Measurements from ENCODE around the gene FAM217A. TPM values are rescaled to one million over a fixed set of nuclear protein-coding genes. Genes with fewer than 3 reads are reported as not detected.

Gene FAM217A
- total and polyA plus RNA-seq, 2 of the 13 experiments (the other 11 are each of a cell fraction or from before 2014, with no cell fraction given), result not detected

DNA sequence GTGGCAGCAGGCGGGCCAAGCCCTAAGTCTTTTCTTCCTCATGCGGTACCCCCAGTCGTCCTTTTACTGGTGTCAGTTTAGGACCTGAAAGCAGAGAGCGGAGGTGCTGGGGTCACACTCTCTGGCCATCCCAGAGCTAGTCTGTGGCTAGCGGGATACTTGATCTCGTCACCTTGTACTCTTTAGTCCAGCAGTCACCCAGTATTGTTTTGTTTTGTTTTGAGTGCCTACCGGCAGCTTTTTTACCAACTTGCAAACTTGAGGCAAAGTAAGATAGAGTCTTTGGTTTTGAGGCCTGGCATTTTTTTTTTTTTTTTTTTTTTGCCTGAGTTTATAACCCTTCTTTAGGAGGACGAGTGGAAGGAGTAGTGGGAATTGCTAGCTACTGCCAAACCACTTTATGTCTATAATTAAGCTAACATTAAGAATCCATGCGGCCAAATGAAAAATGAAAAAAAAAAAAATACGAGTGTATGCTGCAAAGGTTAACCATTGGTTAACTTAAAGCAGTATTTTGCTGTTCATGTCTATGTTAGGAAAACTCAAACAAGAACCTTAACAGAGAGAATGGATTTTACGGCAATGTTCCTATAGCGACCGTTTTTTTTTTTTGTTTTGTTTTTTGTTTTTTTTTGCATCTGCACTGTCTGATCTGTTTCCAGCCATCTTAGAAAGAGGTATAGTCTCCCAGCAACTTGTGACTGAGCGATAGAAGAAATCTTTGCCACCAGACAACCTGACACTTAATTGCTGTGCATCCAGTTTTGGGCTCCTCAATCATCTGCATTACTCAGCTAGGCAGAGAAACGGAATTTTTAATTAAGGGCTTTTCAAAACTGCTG, 56.9 kb downstream of the FAM217A start:
- ChIA-PET POLR2A (interaction anchor here (1.2 to 2.7 kb wide), 21 partner anchors 9 to 958 kb away, joined by 3 to 37 read pairs (median 6); partner anchors contain the start of genes BPHL and ECI2), CTCF (ENCODE audit: low intra/inter-chr PET ratio, low total read pairs) (no interaction called here)
- under 1% methylated on average over 13 of the region's 15 CpGs for WGBS (ENCODE audit: low lambda C conversion rate)
- Histone ChIP-seq H3K27ac (ENCODE audit: extremely low read length, insufficient read depth, low read length) (peak overlapping the region; percentile 97), H2AFZ (ENCODE audit: low read length) (no peak overlapping the region), H3K79me2 (ENCODE audit: insufficient read depth, low read length) (peaks cover 68% of the 10 kb centered on the region), H3K9ac (ENCODE audit: insufficient read depth, low read depth, low read length) (peak overlapping the region; percentile 99), H3K4me3 (replicated peaks in 1 of 3; ENCODE audit: insufficient read depth in 1 of 3, low read depth in 2 of 3, low read length in 3 of 3) (peak overlapping the region; percentile 92 to 100 (median 98)), H3K36me3 (replicated peaks in 1 of 2; ENCODE audit: control insufficient read depth in 1 of 2, insufficient read depth in 2 of 2, low read length in 2 of 2) (peaks cover 1 to 11% of the 10 kb centered on the region in 2 experiments; a peak in 4 of 5 replicates), H3K4me2 (ENCODE audit: low read depth, low read length) (peak overlapping the region; percentile 86), H3K9me3 (ENCODE audit: low read length) (no peaks in the 10 kb centered on the region), H4K20me1 (ENCODE audit: insufficient read depth, low read length) (peaks cover 49% of the 10 kb centered on the region), H3K27me3 (ENCODE audit: control insufficient read depth in 1 of 2, insufficient read depth in 2 of 2, low read length in 2 of 2) (no peaks in the 10 kb centered on the region; a peak in 1 of 5 replicates), H3K4me1 (ENCODE audit: insufficient read depth, low read length) (peaks cover 60% of the 10 kb centered on the region)
- in situ Hi-C loops (cut with HindIII; ENCODE audit: extremely low pct_ligation_motif_present, low pct_unique_long_range_greater_than_20kb) (no loop called here), intact Hi-C loops (cut with micrococcal nuclease; ENCODE audit: unreplicated experiment) (loop anchor here (2.0 kb wide), 1 partner anchor 113 kb away; the partner anchor contains the start of gene ECI2)
- ATAC-seq (peak; percentile 32), DNase-seq (ENCODE audit: low spot score) (peak; percentile 41), FAIRE-seq (no peak)
- TSS peak; percentile 56 for BruUV-seq (replicated peaks)
- no peak for TF ChIP-seq ZNF329 (CRISPR knock-in tag; IDR thresholded peaks at IDR 0.05; ENCODE audit: low read depth)
- TF ChIP-seq ESRRA (CRISPR knock-in tag; IDR thresholded peaks at IDR 0.05; ENCODE audit: low read depth), result no peak
- TF ChIP-seq MIER3 (CRISPR knock-in tag; IDR thresholded peaks at IDR 0.05; ENCODE audit: borderline replicate concordance), result no peak
- TF ChIP-seq GATAD2A (CRISPR knock-in tag; IDR thresholded peaks at IDR 0.05), result no peak
- TF ChIP-seq, protein P1, sequence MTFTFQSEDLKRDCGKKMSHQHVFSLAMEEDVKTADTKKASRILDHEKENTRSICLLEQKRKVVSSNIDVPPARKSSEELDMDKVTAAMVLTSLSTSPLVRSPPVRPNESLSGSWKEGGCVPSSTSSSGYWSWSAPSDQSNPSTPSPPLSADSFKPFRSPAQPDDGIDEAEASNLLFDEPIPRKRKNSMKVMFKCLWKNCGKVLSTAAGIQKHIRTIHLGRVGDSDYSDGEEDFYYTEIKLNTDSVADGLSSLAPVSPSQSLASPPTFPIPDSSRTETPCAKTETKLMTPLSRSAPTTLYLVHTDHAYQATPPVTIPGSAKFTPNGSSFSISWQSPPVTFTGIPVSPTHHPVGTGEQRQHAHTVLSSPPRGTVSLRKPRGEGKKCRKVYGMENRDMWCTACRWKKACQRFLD (CRISPR knock-in tag; IDR thresholded peaks at IDR 0.05; ENCODE audit: borderline replicate concordance), result no peak
- TF ChIP-seq SIN3A (IDR thresholded peaks at IDR 0.05; ENCODE audit: borderline replicate concordance, low read depth, low read length), result no peak
- no peak for TF ChIP-seq ZFP90 (CRISPR knock-in tag; IDR thresholded peaks at IDR 0.05; ENCODE audit: borderline replicate concordance)
- no peak for TF ChIP-seq EP300 (IDR thresholded peaks at IDR 0.05; ENCODE audit: low read depth in 2 of 2, low read length in 2 of 2)
- no peak for TF ChIP-seq EP300 (CRISPR knock-in tag; IDR thresholded peaks at IDR 0.05; ENCODE audit: borderline replicate concordance)
- no peak for TF ChIP-seq ZFP36L1 (CRISPR knock-in tag; IDR thresholded peaks at IDR 0.05)
- TF ChIP-seq, protein P2, sequence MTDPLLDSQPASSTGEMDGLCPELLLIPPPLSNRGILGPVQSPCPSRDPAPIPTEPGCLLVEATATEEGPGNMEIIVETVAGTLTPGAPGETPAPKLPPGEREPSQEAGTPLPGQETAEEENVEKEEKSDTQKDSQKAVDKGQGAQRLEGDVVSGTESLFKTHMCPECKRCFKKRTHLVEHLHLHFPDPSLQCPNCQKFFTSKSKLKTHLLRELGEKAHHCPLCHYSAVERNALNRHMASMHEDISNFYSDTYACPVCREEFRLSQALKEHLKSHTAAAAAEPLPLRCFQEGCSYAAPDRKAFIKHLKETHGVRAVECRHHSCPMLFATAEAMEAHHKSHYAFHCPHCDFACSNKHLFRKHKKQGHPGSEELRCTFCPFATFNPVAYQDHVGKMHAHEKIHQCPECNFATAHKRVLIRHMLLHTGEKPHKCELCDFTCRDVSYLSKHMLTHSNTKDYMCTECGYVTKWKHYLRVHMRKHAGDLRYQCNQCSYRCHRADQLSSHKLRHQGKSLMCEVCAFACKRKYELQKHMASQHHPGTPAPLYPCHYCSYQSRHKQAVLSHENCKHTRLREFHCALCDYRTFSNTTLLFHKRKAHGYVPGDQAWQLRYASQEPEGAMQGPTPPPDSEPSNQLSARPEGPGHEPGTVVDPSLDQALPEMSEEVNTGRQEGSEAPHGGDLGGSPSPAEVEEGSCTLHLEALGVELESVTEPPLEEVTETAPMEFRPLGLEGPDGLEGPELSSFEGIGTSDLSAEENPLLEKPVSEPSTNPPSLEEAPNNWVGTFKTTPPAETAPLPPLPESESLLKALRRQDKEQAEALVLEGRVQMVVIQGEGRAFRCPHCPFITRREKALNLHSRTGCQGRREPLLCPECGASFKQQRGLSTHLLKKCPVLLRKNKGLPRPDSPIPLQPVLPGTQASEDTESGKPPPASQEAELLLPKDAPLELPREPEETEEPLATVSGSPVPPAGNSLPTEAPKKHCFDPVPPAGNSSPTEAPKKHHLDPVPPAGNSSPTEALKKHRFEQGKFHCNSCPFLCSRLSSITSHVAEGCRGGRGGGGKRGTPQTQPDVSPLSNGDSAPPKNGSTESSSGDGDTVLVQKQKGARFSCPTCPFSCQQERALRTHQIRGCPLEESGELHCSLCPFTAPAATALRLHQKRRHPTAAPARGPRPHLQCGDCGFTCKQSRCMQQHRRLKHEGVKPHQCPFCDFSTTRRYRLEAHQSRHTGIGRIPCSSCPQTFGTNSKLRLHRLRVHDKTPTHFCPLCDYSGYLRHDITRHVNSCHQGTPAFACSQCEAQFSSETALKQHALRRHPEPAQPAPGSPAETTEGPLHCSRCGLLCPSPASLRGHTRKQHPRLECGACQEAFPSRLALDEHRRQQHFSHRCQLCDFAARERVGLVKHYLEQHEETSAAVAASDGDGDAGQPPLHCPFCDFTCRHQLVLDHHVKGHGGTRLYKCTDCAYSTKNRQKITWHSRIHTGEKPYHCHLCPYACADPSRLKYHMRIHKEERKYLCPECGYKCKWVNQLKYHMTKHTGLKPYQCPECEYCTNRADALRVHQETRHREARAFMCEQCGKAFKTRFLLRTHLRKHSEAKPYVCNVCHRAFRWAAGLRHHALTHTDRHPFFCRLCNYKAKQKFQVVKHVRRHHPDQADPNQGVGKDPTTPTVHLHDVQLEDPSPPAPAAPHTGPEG (CRISPR knock-in tag; IDR thresholded peaks at IDR 0.05), result no peak
- no peak for TF ChIP-seq RXRA (CRISPR knock-in tag; IDR thresholded peaks at IDR 0.05)
- TF ChIP-seq ZNF775 (CRISPR knock-in tag; IDR thresholded peaks at IDR 0.05; ENCODE audit: borderline replicate concordance), result no peak
- TF ChIP-seq, protein P3, sequence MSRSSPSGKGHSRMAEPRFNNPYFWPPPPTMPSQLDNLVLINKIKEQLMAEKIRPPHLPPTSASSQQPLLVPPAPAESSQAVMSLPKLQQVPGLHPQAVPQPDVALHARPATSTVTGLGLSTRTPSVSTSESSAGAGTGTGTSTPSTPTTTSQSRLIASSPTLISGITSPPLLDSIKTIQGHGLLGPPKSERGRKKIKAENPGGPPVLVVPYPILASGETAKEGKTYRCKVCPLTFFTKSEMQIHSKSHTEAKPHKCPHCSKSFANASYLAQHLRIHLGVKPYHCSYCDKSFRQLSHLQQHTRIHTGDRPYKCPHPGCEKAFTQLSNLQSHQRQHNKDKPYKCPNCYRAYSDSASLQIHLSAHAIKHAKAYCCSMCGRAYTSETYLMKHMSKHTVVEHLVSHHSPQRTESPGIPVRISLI (CRISPR knock-in tag; IDR thresholded peaks at IDR 0.05; ENCODE audit: borderline replicate concordance), result peak; percentile 4; the same call in 1 of the 2 replicates
- TF ChIP-seq SIN3B (IDR thresholded peaks at IDR 0.05; ENCODE audit: low read length), result no peak

All from HepG2 (cell line).